H1 (cell line): ENCODE measurements around the gene RNF157. TPM values are rescaled to one million over a fixed set of nuclear protein-coding genes. Genes with fewer than 3 reads are reported as not detected.
A peak's percentile ranks its signal among the peaks of the same experiment; 100 is the strongest.

ENCODE experiments used
- ATF2 ChIP-seq: IDR thresholded peaks from 2 replicates; pipeline ENCODE4 v1.6.1; 2012; ENCODE audit warnings: low read length, inconsistent platforms
- CBX8 ChIP-seq: fragments of 300-800, 300-1000 bp; sonication (generic); IDR thresholded peaks from 2 replicates; pipeline ENCODE4 v1.7.1; 2016; ENCODE audit warnings: low read depth, low read length, borderline replicate concordance
- CHD7 ChIP-seq: fragments of 300-600 bp; sonication (generic); IDR thresholded peaks from 2 replicates; pipeline ENCODE4 v1.7.1; 2012; ENCODE audit warnings: low read length, moderate library complexity, mild to moderate bottlenecking, inconsistent platforms; ENCODE audit not compliant: insufficient replicate concordance
- CREB1 ChIP-seq: IDR thresholded peaks from 2 replicates; pipeline ENCODE4 v1.6.1; 2012; ENCODE audit warnings: inconsistent platforms
- HDAC6 ChIP-seq: IDR thresholded peaks from one replicate; pipeline ENCODE4 v1.7.1; 2012; ENCODE audit warnings: low read depth, mild to moderate bottlenecking, inconsistent platforms, low read length, moderate library complexity
- NRF1 ChIP-seq: IDR thresholded peaks from 2 replicates; pipeline ENCODE4 v1.6.1; 2011; ENCODE audit warnings: mild to moderate bottlenecking, low read depth, low read length, improper control_type of control experiment
- RNF2 ChIP-seq: fragments of 200-900, 300-1000 bp; sonication (generic); IDR thresholded peaks from 2 replicates; pipeline ENCODE4 v1.7.1; 2016; ENCODE audit warnings: borderline replicate concordance, low read depth, mild to moderate bottlenecking, antibody characterized with exemption, low read length; ENCODE audit not compliant: poor library complexity, severe bottlenecking; ENCODE audit errors: missing control alignments
- TBP ChIP-seq: IDR thresholded peaks from 2 replicates; pipeline ENCODE4 v1.6.1; 2011; ENCODE audit warnings: low read depth, low read length, improper control_type of control experiment
- polyA plus RNA-seq, 7 experiments: library from polyadenylated mRNA; depleted of rRNA in 3 of 7; stranded (reverse) in 5 of 7; unstranded in 2 of 7; fragments of >200 nt in 5 of 7; fragments of 200-250 nt in 2 of 7; gene quantifications; 1 replicate in 5 of 7; 2 replicates in 1 of 7; 4 replicates in 1 of 7; pipeline versions ENCODE4 v1.2.1 to v1.2.3, GENCODE V29; 2011 to 2013; ENCODE audit warnings: missing spikeins in 2 of 7, mixed read lengths in 2 of 7
- total RNA-seq: library from RNA; stranded (reverse); fragmentation: NEBNext Ultra II Directional; extraction: Animal tissue kit (Norgen Biotek cat#: 25700); gene quantifications from 2 replicates; pipeline ENCODE4 v1.2.1, GENCODE V29; 2021

The RNF157 gene
- total and polyA plus RNA-seq, 2 of the 8 experiments (the other 6 are each of a cell fraction or from before 2014, with no cell fraction given), result 13.4 to 16.7 TPM

- no peak for TF ChIP-seq CHD7
- peak; percentile 26 for TF ChIP-seq RNF2
- no peak for TF ChIP-seq ATF2
- no peak for TF ChIP-seq NRF1
- no peak for TF ChIP-seq HDAC6
- TF ChIP-seq CREB1, result no peak
- TF ChIP-seq CBX8, result no peak
- no peak for TF ChIP-seq TBP
These were observed 101.2 kb downstream of the RNF157 start (continued) for GRCh38 chr17:76138896-76139752.
